RWPE2 (cell line): Measurements from ENCODE around the gene ROCK2.
"Not testable (repeated sequence)": the region's sequence is repeated elsewhere in the genome, so short reads cannot be mapped to it uniquely, and the experiment has no call there.

Experiments used
- ATAC-seq: fragments of 200-7000 bp; cut with Tn5 transposase; 3 replicates; pipeline ENCODE4 v1.9.1; 2021; ENCODE audit warnings: low read depth
- DNase-seq: peaks from one replicate; pipeline ENCODE4 v3.0.0-alpha.2; 2020; ENCODE audit warnings: low spot score
- H3K27ac ChIP-seq: fragments of 450-650 bp; 2 replicates; pipeline ENCODE4 v1.5.1; 2017; ENCODE audit warnings: mild to moderate bottlenecking; ENCODE audit not compliant: poor library complexity, severe bottlenecking
- H3K27me3 ChIP-seq: fragments of 250-450 bp; sonication (Bioruptor Pico); 2 replicates; pipeline ENCODE4 v1.5.1; 2021; ENCODE audit warnings: mild to moderate bottlenecking, moderate library complexity; ENCODE audit not compliant: insufficient read depth, poor library complexity, severe bottlenecking
- H3K36me3 ChIP-seq: fragments of 250-450 bp; sonication (Bioruptor Pico); 2 replicates; pipeline ENCODE4 v1.5.1; 2020; ENCODE audit warnings: low read depth, mild to moderate bottlenecking, moderate library complexity
- H3K4me1 ChIP-seq: fragments of 250-450 bp; sonication (Bioruptor Pico); 2 replicates; pipeline ENCODE4 v1.5.1; 2021; ENCODE audit warnings: mild to moderate bottlenecking, moderate library complexity; ENCODE audit not compliant: insufficient read depth, poor library complexity, severe bottlenecking
- H3K4me3 ChIP-seq: fragments of 250-450 bp; sonication (Bioruptor Pico); 2 replicates; pipeline ENCODE4 v1.5.1; 2021; ENCODE audit warnings: mild to moderate bottlenecking, moderate library complexity; ENCODE audit not compliant: severe bottlenecking
- H3K9me3 ChIP-seq: fragments of 250-450 bp; sonication (Bioruptor Pico); 2 replicates; pipeline ENCODE4 v1.5.1; 2021; ENCODE audit warnings: mild to moderate bottlenecking, moderate library complexity; ENCODE audit not compliant: severe bottlenecking
- TF ChIP-seq, protein P1 (sequence below): fragments of 450-650 bp; IDR thresholded peaks from one replicate; pipeline ENCODE4 v1.5.1; 2017; ENCODE audit warnings: mild to moderate bottlenecking, moderate library complexity; ENCODE audit not compliant: poor library complexity, severe bottlenecking

ROCK2 gene

GRCh38 chr2:11257964-11258363 lies 86.5 kb downstream of the ROCK2 start:
- no peaks in the 10 kb centered on the region for H3K27me3 ChIP-seq
- no peaks in the 10 kb centered on the region for H3K4me1 ChIP-seq
- TF ChIP-seq, protein P1, sequence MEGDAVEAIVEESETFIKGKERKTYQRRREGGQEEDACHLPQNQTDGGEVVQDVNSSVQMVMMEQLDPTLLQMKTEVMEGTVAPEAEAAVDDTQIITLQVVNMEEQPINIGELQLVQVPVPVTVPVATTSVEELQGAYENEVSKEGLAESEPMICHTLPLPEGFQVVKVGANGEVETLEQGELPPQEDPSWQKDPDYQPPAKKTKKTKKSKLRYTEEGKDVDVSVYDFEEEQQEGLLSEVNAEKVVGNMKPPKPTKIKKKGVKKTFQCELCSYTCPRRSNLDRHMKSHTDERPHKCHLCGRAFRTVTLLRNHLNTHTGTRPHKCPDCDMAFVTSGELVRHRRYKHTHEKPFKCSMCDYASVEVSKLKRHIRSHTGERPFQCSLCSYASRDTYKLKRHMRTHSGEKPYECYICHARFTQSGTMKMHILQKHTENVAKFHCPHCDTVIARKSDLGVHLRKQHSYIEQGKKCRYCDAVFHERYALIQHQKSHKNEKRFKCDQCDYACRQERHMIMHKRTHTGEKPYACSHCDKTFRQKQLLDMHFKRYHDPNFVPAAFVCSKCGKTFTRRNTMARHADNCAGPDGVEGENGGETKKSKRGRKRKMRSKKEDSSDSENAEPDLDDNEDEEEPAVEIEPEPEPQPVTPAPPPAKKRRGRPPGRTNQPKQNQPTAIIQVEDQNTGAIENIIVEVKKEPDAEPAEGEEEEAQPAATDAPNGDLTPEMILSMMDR, result no peak
- no peak for ATAC-seq
- DNase-seq, result no peak
- H3K36me3 ChIP-seq, result peaks cover 6% of the 10 kb centered on the region; the same call in 1 of the 2 replicates
- H3K9me3 ChIP-seq, result no peaks in the 10 kb centered on the region
- H3K4me3 ChIP-seq, result no peak overlapping the region
- no peak overlapping the region for H3K27ac ChIP-seq

- DNase-seq, result no peak
- TF ChIP-seq, protein P1, result no peak
- Histone ChIP-seq H3K4me3 (no peak overlapping the region), H3K27ac (no peak overlapping the region), H3K4me1 (no peaks in the 10 kb centered on the region), H3K9me3 (no peaks in the 10 kb centered on the region), H3K36me3 (peaks cover 6% of the 10 kb centered on the region; the same call in 1 of the 2 replicates), H3K27me3 (no peaks in the 10 kb centered on the region)
- no peak for ATAC-seq
These were observed 87.4 kb downstream of the ROCK2 start for GRCh38 chr2:11257078-11257477.

DNA sequence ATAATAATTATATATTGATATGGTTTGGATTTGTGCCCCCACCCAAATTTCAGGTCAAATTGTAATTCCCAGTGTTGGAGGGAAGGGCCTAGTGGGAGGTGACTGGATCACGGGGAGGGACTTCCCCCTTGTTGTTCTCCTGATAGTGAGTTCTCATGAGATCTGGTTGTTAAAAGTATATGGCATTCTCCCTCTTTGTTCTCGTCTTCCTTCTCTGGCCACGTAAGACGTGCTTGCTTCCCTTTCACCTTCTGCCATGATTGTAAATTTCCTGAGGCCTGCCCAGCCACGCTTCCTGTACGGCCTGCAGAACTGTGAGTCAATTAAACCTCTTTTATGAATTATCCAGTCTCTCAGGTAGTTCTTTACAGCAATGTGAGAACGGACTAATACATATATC lies 88.3 kb downstream of the ROCK2 start:
- Histone ChIP-seq H3K27me3 (no peaks in the 10 kb centered on the region), H3K4me1 (peaks cover 1% of the 10 kb centered on the region), H3K36me3 (peaks cover 6% of the 10 kb centered on the region; the same call in 1 of the 2 replicates), H3K9me3 (no peaks in the 10 kb centered on the region), H3K27ac (no peak overlapping the region), H3K4me3 (no peak overlapping the region)
- DNase-seq (no peak), ATAC-seq (no peak)
- TF ChIP-seq, protein P1, result no peak

- peaks cover 14% of the 10 kb centered on the region for H3K36me3 ChIP-seq
- no peak for ATAC-seq
- H3K4me1 ChIP-seq, result peaks cover 5% of the 10 kb centered on the region
- H3K27ac ChIP-seq, result no peak overlapping the region
- no peaks in the 10 kb centered on the region for H3K27me3 ChIP-seq
- TF ChIP-seq, protein P1, result no peak
- no peak for DNase-seq
- H3K4me3 ChIP-seq, result no peak overlapping the region
- no peaks in the 10 kb centered on the region for H3K9me3 ChIP-seq
These were observed 90.3 kb downstream of the ROCK2 start for GRCh38 chr2:11254100-11254536.

GRCh38 chr2:11252458-11252857 lies 92.0 kb downstream of the ROCK2 start:
- H3K27me3 ChIP-seq, H3K4me1 ChIP-seq, ATAC-seq, H3K27ac ChIP-seq, DNase-seq, H3K4me3 ChIP-seq, H3K9me3 ChIP-seq: not testable (repeated sequence)
- H3K36me3 ChIP-seq, result peaks cover 20% of the 10 kb centered on the region
